ENCODE data around the gene CFC1B.
"Not testable (repeated sequence)": the region's sequence is repeated elsewhere in the genome, so short reads cannot be mapped to it uniquely, and the experiment has no call there.

CFC1B gene

GRCh38 chr2:130548418-130548817 lies 27.4 kb downstream of the CFC1B start:
- not testable (repeated sequence) for DNase-seq (ENCODE audit: extremely low read depth, low read depth); H3K4me3 ChIP-seq (replicated peaks; ENCODE audit: low read depth, low read length)

DNA sequence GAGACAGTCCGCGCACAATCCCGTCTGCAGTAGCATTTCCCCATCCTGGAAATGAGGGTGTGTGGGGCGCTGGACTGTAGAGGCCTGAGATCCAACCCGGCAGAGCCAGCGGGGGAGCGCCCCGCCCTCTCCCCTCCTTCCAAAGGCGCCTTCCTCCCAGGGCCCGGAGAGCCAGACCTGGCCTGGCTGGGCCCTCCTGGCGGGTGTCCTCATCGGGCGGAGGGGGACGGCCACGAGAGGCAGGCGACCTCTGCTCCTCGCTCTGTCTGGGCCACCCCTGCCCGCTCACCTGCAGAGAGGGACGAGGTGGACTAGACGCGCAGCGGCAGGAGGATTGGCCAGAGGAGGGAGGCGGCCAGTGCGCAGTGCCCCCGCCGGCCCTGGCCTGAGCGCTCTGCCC lies 28.5 kb downstream of the CFC1B start:
- not testable (repeated sequence) for H3K4me3 ChIP-seq (replicated peaks; ENCODE audit: low read depth, low read length); DNase-seq (ENCODE audit: extremely low read depth, low read depth)

DNA sequence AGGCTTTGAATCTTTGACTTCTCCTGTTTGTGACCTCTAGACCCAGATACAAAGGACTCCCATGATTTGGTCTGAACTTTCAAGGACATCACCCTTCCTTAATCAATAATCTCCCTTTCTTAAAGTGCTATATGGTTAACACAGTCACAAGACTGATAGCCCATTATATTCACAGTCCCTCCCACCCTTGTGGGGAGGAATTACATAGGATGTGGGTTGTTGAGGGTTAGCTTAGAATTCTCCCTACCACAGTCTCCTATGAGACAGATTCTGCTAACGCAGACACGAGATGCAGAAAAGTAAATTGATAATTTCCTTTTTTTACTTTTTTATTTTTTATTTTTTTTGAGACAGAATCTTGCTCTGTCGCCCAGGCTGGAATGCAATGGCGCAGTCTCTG lies 33.2 kb downstream of the CFC1B start:
- not testable (repeated sequence) for DNase-seq (ENCODE audit: extremely low read depth, low read depth); H3K4me3 ChIP-seq (replicated peaks; ENCODE audit: low read depth, low read length)

DNA sequence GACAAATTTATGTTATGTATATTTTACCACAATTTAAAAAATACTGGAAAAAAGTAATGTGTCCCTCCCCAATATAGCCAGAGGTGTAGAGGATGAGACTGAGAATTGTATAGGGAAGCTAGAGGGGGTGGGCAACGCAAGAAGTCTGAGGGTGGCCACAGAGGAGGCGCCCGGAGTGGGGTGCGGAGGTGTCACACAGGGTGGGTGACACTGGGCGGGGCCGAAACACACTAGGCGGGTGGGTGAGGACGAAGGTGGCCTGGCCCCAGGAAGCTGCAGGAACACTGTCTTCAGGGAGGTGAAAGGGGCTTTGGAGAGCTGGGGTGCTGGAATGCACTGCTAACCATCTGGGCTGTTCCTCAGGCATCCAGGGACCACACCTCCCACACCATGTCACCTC lies 35.4 kb downstream of the CFC1B start:
- DNase-seq (ENCODE audit: extremely low read depth, low read depth); H3K4me3 ChIP-seq (replicated peaks; ENCODE audit: low read depth, low read length): not testable (repeated sequence)

- not testable (repeated sequence) for DNase-seq (ENCODE audit: extremely low read depth, low read depth); H3K4me3 ChIP-seq (replicated peaks; ENCODE audit: low read depth, low read length)
These were observed 45.1 kb downstream of the CFC1B start for GRCh38 chr2:130566165-130566564.

- not testable (repeated sequence) for H3K4me3 ChIP-seq (replicated peaks; ENCODE audit: low read depth, low read length); DNase-seq (ENCODE audit: extremely low read depth, low read depth)
These were observed 50.9 kb downstream of the CFC1B start for GRCh38 chr2:130571929-130572328.

DNA sequence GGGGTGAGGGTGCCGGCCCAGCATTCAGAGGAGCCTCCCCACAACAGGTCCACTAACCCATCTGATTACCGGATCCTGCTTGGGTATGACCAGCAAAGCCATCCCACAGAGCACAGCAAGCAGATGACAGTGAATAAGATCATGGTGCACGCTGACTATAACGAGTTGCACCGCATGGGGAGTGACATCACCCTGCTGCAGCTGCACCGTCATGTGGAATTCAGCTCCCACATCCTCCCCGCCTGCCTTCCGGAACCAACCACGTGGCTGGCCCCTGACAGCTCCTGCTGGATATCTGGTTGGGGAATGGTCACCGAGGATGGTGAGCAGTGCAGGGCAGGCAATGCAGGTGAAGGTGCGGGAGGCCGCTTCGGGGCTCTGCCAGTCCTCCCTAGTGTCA lies 53.2 kb downstream of the CFC1B start:
- H3K4me3 ChIP-seq (replicated peaks; ENCODE audit: low read depth, low read length); DNase-seq (ENCODE audit: extremely low read depth, low read depth): not testable (repeated sequence)

- H3K4me3 ChIP-seq (replicated peaks; ENCODE audit: low read depth, low read length); DNase-seq (ENCODE audit: extremely low read depth, low read depth): not testable (repeated sequence)
These were observed 55.3 kb downstream of the CFC1B start for GRCh38 chr2:130576209-130576784.

GRCh38 chr2:130577559-130577958 lies 56.5 kb downstream of the CFC1B start:
- not testable (repeated sequence) for H3K4me3 ChIP-seq (replicated peaks; ENCODE audit: low read depth, low read length); DNase-seq (ENCODE audit: extremely low read depth, low read depth)
